HEK293T (cell line): Measurements from ENCODE around the gene STK4.
"Not testable (repeated sequence)": the region's sequence is repeated elsewhere in the genome, so short reads cannot be mapped to it uniquely, and the experiment has no call there.

ENCODE experiments used
- CTCF ChIA-PET: fragments of 350-600 bp; formaldehyde crosslinking; extraction: SDS; loops from one replicate; lab custom pipeline; 2021; ENCODE audit warnings: antibody characterized with exemption, inconsistent platforms; lab: Yijun Ruan, JAX
- POLR2A ChIA-PET: fragments of 350-600 bp; formaldehyde crosslinking; extraction: SDS; loops from one replicate; lab custom pipeline; 2020; ENCODE audit warnings: antibody characterized with exemption, inconsistent platforms; lab: Yijun Ruan, JAX
- DNase-seq: peaks from one replicate; pipeline ENCODE4 v3.0.0; 2012; ENCODE audit warnings: mixed read lengths; ENCODE audit errors: extremely low spot score
- ARNT ChIP-seq: fragments of 450-650 bp; IDR thresholded peaks from 2 replicates; pipeline ENCODE4 v1.6.1; 2017; ENCODE audit warnings: mild to moderate bottlenecking
- BHLHE40 ChIP-seq: fragments of 450-650 bp; IDR thresholded peaks from 2 replicates; pipeline ENCODE4 v1.6.1; 2016; ENCODE audit warnings: mild to moderate bottlenecking, moderate library complexity, borderline replicate concordance
- CTBP1 ChIP-seq: fragments of 450-650 bp; IDR thresholded peaks from 2 replicates; pipeline ENCODE4 v1.6.1; 2016; ENCODE audit warnings: borderline replicate concordance
- ELF4 ChIP-seq: fragments of 450-650 bp; IDR thresholded peaks from 2 replicates; pipeline ENCODE4 v1.6.1; 2017; ENCODE audit warnings: antibody characterized with exemption
- FOXA1 ChIP-seq: fragments of 450-650 bp; IDR thresholded peaks from 2 replicates; pipeline ENCODE4 v1.6.1; 2016; ENCODE audit warnings: mild to moderate bottlenecking
- FOXK2 ChIP-seq: fragments of 450-650 bp; IDR thresholded peaks from 2 replicates; pipeline ENCODE4 v1.6.1; 2016; ENCODE audit warnings: mild to moderate bottlenecking
- FOXM1 ChIP-seq: fragments of 450-650 bp; IDR thresholded peaks from 2 replicates; pipeline ENCODE4 v1.6.1; 2017; ENCODE audit warnings: mild to moderate bottlenecking, borderline replicate concordance
- HDGF ChIP-seq: fragments of 450-650 bp; IDR thresholded peaks from 2 replicates; pipeline ENCODE4 v1.6.1; 2017; ENCODE audit warnings: antibody characterized with exemption, borderline replicate concordance
- L3MBTL2 ChIP-seq: fragments of 450-650 bp; conservative IDR thresholded peaks from 2 replicates; pipeline ENCODE4 v1.6.1; 2016; ENCODE audit warnings: mild to moderate bottlenecking
- LEF1 ChIP-seq: fragments of 450-650 bp; IDR thresholded peaks from 2 replicates; pipeline ENCODE4 v1.6.1; 2017; ENCODE audit warnings: mild to moderate bottlenecking, borderline replicate concordance
- NFRKB ChIP-seq: fragments of 450-650 bp; IDR thresholded peaks from 2 replicates; pipeline ENCODE4 v1.6.1; 2016; ENCODE audit warnings: mild to moderate bottlenecking, moderate library complexity
- PKNOX1 ChIP-seq: fragments of 450-650 bp; IDR thresholded peaks from 2 replicates; pipeline ENCODE4 v1.6.1; 2016
- SP1 ChIP-seq: fragments of 450-650 bp; IDR thresholded peaks from 2 replicates; pipeline ENCODE4 v1.6.1; 2017
- SUZ12 ChIP-seq: fragments of 450-650 bp; IDR thresholded peaks from 2 replicates; pipeline ENCODE4 v1.6.1; 2016; ENCODE audit warnings: mild to moderate bottlenecking
- TARDBP ChIP-seq: fragments of 450-650 bp; IDR thresholded peaks from 2 replicates; pipeline ENCODE4 v1.6.1; 2016
- ZNF384 ChIP-seq: fragments of 450-650 bp; IDR thresholded peaks from 2 replicates; pipeline ENCODE4 v1.6.1; 2016

Gene STK4

DNA sequence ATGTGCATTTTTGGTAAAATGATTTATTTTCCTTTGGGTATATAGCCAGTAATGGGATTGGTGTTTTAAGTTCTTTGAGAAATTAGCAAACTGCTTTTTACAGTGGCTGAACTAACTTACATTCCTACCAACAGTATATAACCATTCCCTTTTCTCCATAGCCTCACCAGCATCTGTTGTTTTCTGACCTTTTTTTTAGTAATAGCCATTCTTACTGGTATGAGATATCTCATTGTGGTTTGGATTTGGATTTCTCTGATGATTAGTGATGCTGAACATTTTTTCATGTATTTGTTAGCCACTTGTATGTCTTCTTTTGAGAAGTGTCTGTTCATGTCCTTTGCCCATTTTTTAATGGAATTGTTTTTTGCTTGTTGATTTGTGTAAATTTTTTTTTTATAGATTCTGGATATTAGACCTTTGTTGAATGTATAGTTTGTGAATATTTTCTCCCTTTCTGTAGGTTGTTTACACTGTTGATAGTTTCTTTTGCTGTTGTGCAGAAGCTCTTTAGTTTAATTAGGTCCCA lies 42.3 kb downstream of the STK4 start:
- TF ChIP-seq NFRKB (no peak), FOXM1 (no peak), HDGF (no peak), FOXK2 (no peak), FOXA1 (no peak), LEF1 (no peak), ZNF384 (no peak), PKNOX1 (no peak), SP1 (no peak), L3MBTL2 (no peak), BHLHE40 (no peak), ARNT (no peak), CTBP1 (no peak), SUZ12 (no peak), TARDBP (no peak), ELF4 (no peak)
- ChIA-PET POLR2A (no interaction called here), CTCF (no interaction called here)
- DNase-seq, result no peak

DNA sequence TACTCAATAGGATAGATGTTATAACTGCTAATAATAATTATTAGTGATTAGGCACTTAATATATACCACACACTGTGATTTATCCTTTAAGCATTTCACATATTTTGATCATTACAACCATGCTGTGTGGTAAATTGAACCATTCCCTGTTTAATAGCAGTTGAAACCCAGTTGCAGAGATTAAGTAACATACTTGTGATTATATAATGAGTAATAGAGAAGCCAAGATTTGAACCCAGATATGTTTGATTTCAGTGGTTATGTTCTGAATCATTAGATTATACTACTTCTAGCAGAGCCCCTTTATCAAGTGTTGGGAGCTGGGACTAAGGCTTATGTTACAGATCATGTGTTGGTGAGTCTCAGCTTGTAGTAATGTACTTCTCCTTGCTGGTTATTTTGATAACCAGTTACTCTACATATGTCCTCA lies 44.1 kb downstream of the STK4 start:
- CTCF ChIA-PET, result interaction anchor here (1.0 to 2.3 kb wide), 2 partner anchors 9 to 86 kb away, joined by 4 to 16 read pairs; no protein-coding TSS in a partner anchor

DNA sequence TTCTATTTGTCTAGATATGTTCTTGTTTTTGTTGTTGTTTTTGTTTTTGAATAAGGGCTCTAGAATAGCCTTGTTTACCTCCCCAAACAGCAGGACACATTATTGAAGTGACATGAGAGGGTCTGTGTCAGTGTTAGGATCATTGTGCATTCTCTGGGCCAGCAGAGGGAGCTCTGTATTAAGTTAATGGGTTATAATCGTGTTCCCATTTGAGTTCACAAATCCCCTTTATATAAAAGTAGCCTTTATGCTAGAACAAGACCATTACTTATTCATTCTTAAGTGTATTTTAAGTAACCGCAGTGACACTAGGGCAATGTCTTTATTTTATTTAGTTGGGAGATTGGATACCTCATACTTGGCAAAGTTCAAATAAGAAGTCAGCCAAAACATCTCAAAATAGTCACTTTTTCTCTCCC lies 44.8 kb downstream of the STK4 start:
- peak; percentile 44 for DNase-seq
- no peak for TF ChIP-seq TARDBP
- TF ChIP-seq SUZ12, result no peak
- TF ChIP-seq ARNT, result no peak
- TF ChIP-seq FOXM1, result no peak
- TF ChIP-seq PKNOX1, result no peak
- no peak for TF ChIP-seq HDGF
- no peak for TF ChIP-seq NFRKB
- TF ChIP-seq FOXA1, result no peak
- TF ChIP-seq L3MBTL2, result no peak
- TF ChIP-seq SP1, result no peak
- TF ChIP-seq LEF1, result no peak
- TF ChIP-seq BHLHE40, result no peak
- TF ChIP-seq CTBP1, result no peak
- no peak for TF ChIP-seq ZNF384
- no peak for TF ChIP-seq ELF4
- no peak for TF ChIP-seq FOXK2
- ChIA-PET CTCF (interaction anchor here (0.6 to 2.3 kb wide), 5 partner anchors 8 to 279 kb away, joined by 3 to 16 read pairs (median 4); no protein-coding TSS in a partner anchor), POLR2A (no interaction called here)

More for the DNA sequence above, 44.1 kb downstream of the STK4 start:
- TF ChIP-seq PKNOX1 (no peak), SP1 (no peak), ARNT (no peak), TARDBP (no peak)
- POLR2A ChIA-PET, result no interaction called here
- DNase-seq, result no peak

GRCh38 chr20:45012682-45013302 lies 46.5 kb downstream of the STK4 start:
- no peak for DNase-seq
- TF ChIP-seq FOXK2, result no peak
- TF ChIP-seq PKNOX1, result no peak
- no peak for TF ChIP-seq NFRKB
- no peak for TF ChIP-seq BHLHE40
- TF ChIP-seq SP1, result no peak
- TF ChIP-seq TARDBP, result no peak
- no peak for TF ChIP-seq ELF4
- TF ChIP-seq LEF1, result no peak
- no peak for TF ChIP-seq ZNF384
- no peak for TF ChIP-seq FOXA1
- TF ChIP-seq ARNT, result no peak
- TF ChIP-seq FOXM1, result no peak
- no peak for TF ChIP-seq CTBP1
- no peak for TF ChIP-seq HDGF
- no peak for TF ChIP-seq SUZ12
- TF ChIP-seq L3MBTL2, result no peak
- CTCF ChIA-PET, result interaction anchor here (0.6 to 2.3 kb wide), 3 partner anchors 23 to 281 kb away, joined by 3 to 16 read pairs (median 3); no protein-coding TSS in a partner anchor
- POLR2A ChIA-PET, result no interaction called here

DNA sequence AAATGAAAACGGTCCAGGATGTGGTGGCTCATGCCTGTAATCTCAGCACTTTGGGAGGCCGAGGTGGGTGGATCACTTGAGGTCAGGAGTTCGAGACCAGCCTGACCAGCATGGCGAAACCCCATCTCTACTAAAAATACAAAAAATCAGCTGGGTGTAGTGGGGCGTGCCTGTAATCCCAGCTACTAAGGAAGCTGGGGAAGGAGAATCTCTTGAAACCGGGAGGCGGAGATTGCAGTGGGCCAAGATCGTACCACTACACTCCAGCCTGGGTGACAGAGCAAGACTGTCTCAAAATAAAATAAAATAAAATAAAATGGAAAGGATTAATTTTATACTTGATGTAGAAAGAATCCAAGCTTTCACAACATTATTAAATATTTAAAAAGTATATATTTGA lies 47.8 kb downstream of the STK4 start:
- POLR2A ChIA-PET, DNase-seq: not testable (repeated sequence)
- CTCF ChIA-PET, result interaction anchor here (0.6 kb wide), 1 partner anchor 21 kb away, joined by 8 read pairs; no protein-coding TSS in a partner anchor
